GM12878 (cell line): ENCODE data around the gene LMX1A. TPM values are rescaled to one million over a fixed set of nuclear protein-coding genes. Genes with fewer than 3 reads are reported as not detected.

Source experiments
- ATAC-seq: fragments of 200-7000 bp; cut with Tn5 transposase; 3 replicates; pipeline ENCODE4 v1.9.1; 2020; ENCODE audit warnings: mild to moderate bottlenecking, moderate library complexity
- BruUV-seq: library from RNA; stranded (reverse); fragments of 400-500 nt; replicated peaks from 2 replicates; lab custom pipeline; 2021; lab: Mats Ljungman, UMichigan
- CTCF ChIA-PET: fragments of 300-600 bp; sonication (Branson Sonifier 250); formaldehyde crosslinking; extraction: SDS; loops from one replicate; lab custom pipeline; 2021; ENCODE audit warnings: inconsistent platforms; lab: Yijun Ruan, JAX
- POLR2A ChIA-PET: fragments of 350-600 bp; formaldehyde crosslinking; extraction: SDS; loops from one replicate; lab custom pipeline; 2021; ENCODE audit warnings: inconsistent platforms; lab: Charles Lee
- RAD21 ChIA-PET: fragments of 300-600 bp; sonication (Branson Sonifier 250); formaldehyde crosslinking; loops from one replicate; lab custom pipeline; 2023; ENCODE audit warnings: antibody characterized with exemption; ENCODE audit not compliant: unreplicated experiment; lab: Charles Lee
- SMC1A ChIA-PET: fragments of 300-600 bp; sonication (Branson Sonifier 250); formaldehyde crosslinking; loops from one replicate; lab custom pipeline; 2023; ENCODE audit not compliant: unreplicated experiment, uncharacterized antibody; lab: Charles Lee
- DNase-seq: peaks from one replicate; pipeline ENCODE4 v3.0.0-alpha.2; 2011; ENCODE audit warnings: low read depth, low spot score
- FAIRE-seq: peaks from 3 replicates; lab custom pipeline; 2011; peaks lifted over from hg19 to GRCh38; lab: Jason Lieb, UNC
- H2AFZ ChIP-seq: 2 replicates; pipeline ENCODE4 v1.6.0; 2011; ENCODE audit warnings: low read depth, low read length, control low read depth; ENCODE audit not compliant: control insufficient read depth
- H3K27ac ChIP-seq: 2 replicates; pipeline ENCODE4 v1.5.1; 2011; ENCODE audit warnings: control low read depth; ENCODE audit not compliant: control insufficient read depth, insufficient read depth
- H3K27me3 ChIP-seq, 2 experiments: replicated peaks in 1 of 2; 2 replicates each; pipeline versions ENCODE4 v1.6.0 to v1.6.1; 2011; ENCODE audit warnings: low read length in 1 of 2; ENCODE audit not compliant: control insufficient read depth in 2 of 2, insufficient read depth in 2 of 2
- H3K36me3 ChIP-seq, 2 experiments: 2 replicates each; pipeline ENCODE4 v1.5.1; 2011; ENCODE audit warnings: low read length in 1 of 2; ENCODE audit not compliant: control insufficient read depth in 2 of 2, insufficient read depth in 2 of 2
- H3K4me1 ChIP-seq: 2 replicates; pipeline ENCODE4 v1.6.1; 2011; ENCODE audit warnings: mild to moderate bottlenecking, low read length, moderate library complexity, mixed read lengths; ENCODE audit not compliant: control insufficient read depth, insufficient read depth
- H3K4me2 ChIP-seq: 2 replicates; pipeline ENCODE4 v1.6.0; 2011; ENCODE audit warnings: control low read depth; ENCODE audit not compliant: control insufficient read depth, insufficient read depth
- H3K4me3 ChIP-seq: fragments of 200-600 bp; sonication (generic); 2 replicates; pipeline ENCODE4 v1.5.1; 2016
- H3K79me2 ChIP-seq: 2 replicates; pipeline ENCODE4 v1.6.0; 2011; ENCODE audit warnings: low read length; ENCODE audit not compliant: control insufficient read depth, insufficient read depth
- H3K9ac ChIP-seq: 2 replicates; pipeline ENCODE4 v1.8.0; 2011; ENCODE audit warnings: low read length, control low read depth, mixed read lengths; ENCODE audit not compliant: control insufficient read depth, insufficient read depth
- H3K9me3 ChIP-seq: replicated peaks from 3 replicates; pipeline ENCODE4 v1.5.1; 2011; ENCODE audit warnings: mild to moderate bottlenecking, low read length; ENCODE audit not compliant: control insufficient read depth, insufficient read depth
- H4K20me1 ChIP-seq: 2 replicates; pipeline ENCODE4 v1.6.0; 2011; ENCODE audit not compliant: control insufficient read depth, insufficient read depth
- EED ChIP-seq: sonication (generic); IDR thresholded peaks from 2 replicates; pipeline ENCODE4 v1.6.1; 2016; ENCODE audit warnings: antibody characterized with exemption, low read depth
- MXI1 ChIP-seq: fragments of 150-350 bp; IDR thresholded peaks from 2 replicates; pipeline ENCODE4 v1.6.1; 2011; ENCODE audit warnings: low read depth, mild to moderate bottlenecking, inconsistent platforms, low read length, improper control_type of control experiment
- RB1 ChIP-seq: fragments of 450-650 bp; formaldehyde crosslinking; IDR thresholded peaks from 2 replicates; pipeline ENCODE4 v1.6.1; 2017; ENCODE audit warnings: mild to moderate bottlenecking, borderline replicate concordance
- YBX1 ChIP-seq: fragments of 450-650 bp; IDR thresholded peaks from 2 replicates; pipeline ENCODE4 v1.6.1; 2016; ENCODE audit warnings: antibody characterized with exemption
- ZBTB4 ChIP-seq: fragments of 450-650 bp; formaldehyde crosslinking; IDR thresholded peaks from 2 replicates; pipeline ENCODE4 v1.4.0; 2022; ENCODE audit warnings: mild to moderate bottlenecking, moderate library complexity
- ZNF207 ChIP-seq: fragments of 450-650 bp; IDR thresholded peaks from 2 replicates; pipeline ENCODE4 v1.6.1; 2014; ENCODE audit warnings: antibody characterized with exemption, mild to moderate bottlenecking, borderline replicate concordance
- ZNF592 ChIP-seq: fragments of 450-650 bp; IDR thresholded peaks from 2 replicates; pipeline ENCODE4 v1.6.1; 2017; ENCODE audit warnings: mild to moderate bottlenecking, moderate library complexity
- ZZZ3 ChIP-seq: IDR thresholded peaks from 2 replicates; pipeline ENCODE4 v1.6.1; 2011; ENCODE audit warnings: low read depth; ENCODE audit not compliant: control insufficient read depth, insufficient read length
- WGBS: methylation state at CpG from one replicate; pipeline ENCODE4 v1.1.6; 2016; ENCODE audit warnings: low lambda C conversion rate; ENCODE audit not compliant: insufficient replicate concordance, insufficient coverage; ENCODE audit errors: missing lambda C conversion rate; 5-methylcytosine and 5-hydroxymethylcytosine counted together
- in situ Hi-C: fragments of 300-500 bp; cut with MboI; formaldehyde crosslinking; loops from 9 replicates; pipeline ENCODE4 v1.14.3; 2018; ENCODE audit warnings: mixed read lengths
- intact Hi-C: fragments of 100-400 bp; cut with micrococcal nuclease; formaldehyde crosslinking; loops from one replicate; pipeline ENCODE4 v1.14.2; 2022; ENCODE audit not compliant: unreplicated experiment
- polyA plus RNA-seq, 11 experiments: library from polyadenylated mRNA; depleted of rRNA in 4 of 11; unstranded in 6 of 11; stranded (reverse) in 5 of 11; fragments of >200 nt; fragmentation: Nextera tagmentation in 4 of 11; fragmentation: Illumina TruSeq in 1 of 11; extraction: Ambion mirVana in 4 of 11; extraction: Trizol in 1 of 11; gene quantifications; 1 replicate in 1 of 11; 2 replicates in 10 of 11; pipeline versions ENCODE4 v1.2.1 to v1.2.3, GENCODE V29; 2011 to 2016; ENCODE audit warnings: inconsistent platforms in 2 of 11, missing spikeins in 2 of 11, low read depth in 1 of 11
- total RNA-seq, 4 experiments: library from RNA; depleted of rRNA in 3 of 4; stranded (reverse); fragments of >200 nt in 3 of 4; fragmentation: Illumina TruSeq in 1 of 4; extraction: Trizol in 1 of 4; gene quantifications; 2 replicates each; pipeline versions ENCODE4 v1.2.1 to v1.2.3, GENCODE V29; 2013 to 2021
- TF ChIP-seq, protein P1 (sequence below): fragments of 450-650 bp; IDR thresholded peaks from 2 replicates; pipeline ENCODE4 v1.6.1; 2014; ENCODE audit warnings: mild to moderate bottlenecking
- TF ChIP-seq, protein P2 (sequence below): fragments of 450-650 bp; formaldehyde crosslinking; IDR thresholded peaks from 2 replicates; pipeline ENCODE4 v1.5.0; 2022; ENCODE audit warnings: mild to moderate bottlenecking, missing genetic modification characterization

LMX1A gene
- total and polyA plus RNA-seq, 10 of the 15 experiments (the other 5 are each of a cell fraction or from before 2014, with no cell fraction given): not detected

- POLR2A ChIA-PET: no interaction called here
- DNase-seq: no peak
- TF ChIP-seq, protein P1, sequence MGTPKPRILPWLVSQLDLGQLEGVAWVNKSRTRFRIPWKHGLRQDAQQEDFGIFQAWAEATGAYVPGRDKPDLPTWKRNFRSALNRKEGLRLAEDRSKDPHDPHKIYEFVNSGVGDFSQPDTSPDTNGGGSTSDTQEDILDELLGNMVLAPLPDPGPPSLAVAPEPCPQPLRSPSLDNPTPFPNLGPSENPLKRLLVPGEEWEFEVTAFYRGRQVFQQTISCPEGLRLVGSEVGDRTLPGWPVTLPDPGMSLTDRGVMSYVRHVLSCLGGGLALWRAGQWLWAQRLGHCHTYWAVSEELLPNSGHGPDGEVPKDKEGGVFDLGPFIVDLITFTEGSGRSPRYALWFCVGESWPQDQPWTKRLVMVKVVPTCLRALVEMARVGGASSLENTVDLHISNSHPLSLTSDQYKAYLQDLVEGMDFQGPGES: no peak
- no peak for TF ChIP-seq ZNF207
- no peak for TF ChIP-seq ZBTB4 (CRISPR knock-in tag)
- no peak for TF ChIP-seq ZZZ3
- TF ChIP-seq, protein P2, sequence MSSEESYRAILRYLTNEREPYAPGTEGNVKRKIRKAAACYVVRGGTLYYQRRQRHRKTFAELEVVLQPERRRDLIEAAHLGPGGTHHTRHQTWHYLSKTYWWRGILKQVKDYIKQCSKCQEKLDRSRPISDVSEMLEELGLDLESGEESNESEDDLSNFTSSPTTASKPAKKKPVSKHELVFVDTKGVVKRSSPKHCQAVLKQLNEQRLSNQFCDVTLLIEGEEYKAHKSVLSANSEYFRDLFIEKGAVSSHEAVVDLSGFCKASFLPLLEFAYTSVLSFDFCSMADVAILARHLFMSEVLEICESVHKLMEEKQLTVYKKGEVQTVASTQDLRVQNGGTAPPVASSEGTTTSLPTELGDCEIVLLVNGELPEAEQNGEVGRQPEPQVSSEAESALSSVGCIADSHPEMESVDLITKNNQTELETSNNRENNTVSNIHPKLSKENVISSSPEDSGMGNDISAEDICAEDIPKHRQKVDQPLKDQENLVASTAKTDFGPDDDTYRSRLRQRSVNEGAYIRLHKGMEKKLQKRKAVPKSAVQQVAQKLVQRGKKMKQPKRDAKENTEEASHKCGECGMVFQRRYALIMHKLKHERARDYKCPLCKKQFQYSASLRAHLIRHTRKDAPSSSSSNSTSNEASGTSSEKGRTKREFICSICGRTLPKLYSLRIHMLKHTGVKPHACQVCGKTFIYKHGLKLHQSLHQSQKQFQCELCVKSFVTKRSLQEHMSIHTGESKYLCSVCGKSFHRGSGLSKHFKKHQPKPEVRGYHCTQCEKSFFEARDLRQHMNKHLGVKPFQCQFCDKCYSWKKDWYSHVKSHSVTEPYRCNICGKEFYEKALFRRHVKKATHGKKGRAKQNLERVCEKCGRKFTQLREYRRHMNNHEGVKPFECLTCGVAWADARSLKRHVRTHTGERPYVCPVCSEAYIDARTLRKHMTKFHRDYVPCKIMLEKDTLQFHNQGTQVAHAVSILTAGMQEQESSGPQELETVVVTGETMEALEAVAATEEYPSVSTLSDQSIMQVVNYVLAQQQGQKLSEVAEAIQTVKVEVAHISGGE (CRISPR knock-in tag): no peak
- TF ChIP-seq MXI1: no peak
- no peak for TF ChIP-seq EED
- no peak for TF ChIP-seq RB1
- TF ChIP-seq ZNF592: no peak
- TF ChIP-seq YBX1: no peak
Observed at GRCh38 chr1:165383599-165384405, 27.3 kb upstream of the LMX1A start.

More at GRCh38 chr1:165383599-165384405, 27.3 kb upstream of the LMX1A start:
- H3K9ac ChIP-seq: no peak overlapping the region
- ChIA-PET SMC1A (interaction anchor here (1.4 kb wide), 1 partner anchor 210 kb away, joined by 3 read pairs; no protein-coding TSS in a partner anchor), CTCF (interaction anchor here (1.0 to 5.4 kb wide), 3 partner anchors 8 to 15 kb away, joined by 3 to 38 read pairs (median 3); no protein-coding TSS in a partner anchor), RAD21 (interaction anchor here (0.5 to 0.9 kb wide), 2 partner anchors 20 to 700 kb away, joined by 3 to 4 read pairs; no protein-coding TSS in a partner anchor)
- in situ Hi-C loops (no loop called here), intact Hi-C loops (no loop called here)
- H4K20me1 ChIP-seq: no peaks in the 10 kb centered on the region
- H3K4me3 ChIP-seq: no peak overlapping the region
- FAIRE-seq: no peak
- WGBS: under 1% methylated on average over 5 of the region's 5 CpGs
- no peak overlapping the region for H2AFZ ChIP-seq
- no peak overlapping the region for H3K4me2 ChIP-seq
- ATAC-seq: no peak
- no peak overlapping the region for H3K27ac ChIP-seq
- H3K27me3 ChIP-seq: peaks cover 0 to 6% of the 10 kb centered on the region in 2 experiments; a peak in 3 of 4 replicates
- no peaks in the 10 kb centered on the region for H3K4me1 ChIP-seq
- no TSS peak for BruUV-seq
- H3K9me3 ChIP-seq: no peaks in the 10 kb centered on the region
- H3K36me3 ChIP-seq: no peaks in the 10 kb centered on the region
- H3K79me2 ChIP-seq: no peaks in the 10 kb centered on the region
